Measurements from ENCODE around the gene EIF2D.

Gene EIF2D

DNA sequence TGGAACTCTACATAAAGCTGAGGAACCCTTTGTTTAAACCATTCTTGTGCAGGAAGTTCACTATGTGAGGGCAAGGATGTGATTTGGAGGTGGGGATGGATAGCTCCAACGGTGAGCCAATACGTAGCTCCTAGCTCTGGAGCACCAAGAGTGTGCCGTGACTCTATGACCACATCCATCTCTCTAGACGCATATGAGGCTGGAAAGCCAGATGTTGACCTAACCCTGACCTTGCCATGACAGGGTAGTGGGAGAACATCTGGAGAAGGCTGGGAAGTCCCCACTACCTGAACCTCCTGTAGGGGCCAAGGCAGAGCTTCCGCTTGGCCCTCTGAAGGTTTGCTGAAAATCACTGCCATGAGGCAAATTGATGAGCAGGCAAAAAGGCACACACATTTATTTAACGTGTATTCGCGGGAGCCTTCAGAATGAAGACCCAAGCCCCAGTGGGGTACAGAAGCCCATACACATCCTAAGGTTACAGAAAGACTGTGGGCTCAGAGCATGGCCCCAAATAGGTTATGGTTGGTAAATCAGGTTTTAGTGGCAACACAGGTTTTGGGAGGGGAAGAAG lies 43.4 kb downstream of the EIF2D start:
- no peak for DNase-seq

- no peak for DNase-seq
Observed at GRCh38 chr1:206568256-206568655, 44.0 kb downstream of the EIF2D start.

DNA sequence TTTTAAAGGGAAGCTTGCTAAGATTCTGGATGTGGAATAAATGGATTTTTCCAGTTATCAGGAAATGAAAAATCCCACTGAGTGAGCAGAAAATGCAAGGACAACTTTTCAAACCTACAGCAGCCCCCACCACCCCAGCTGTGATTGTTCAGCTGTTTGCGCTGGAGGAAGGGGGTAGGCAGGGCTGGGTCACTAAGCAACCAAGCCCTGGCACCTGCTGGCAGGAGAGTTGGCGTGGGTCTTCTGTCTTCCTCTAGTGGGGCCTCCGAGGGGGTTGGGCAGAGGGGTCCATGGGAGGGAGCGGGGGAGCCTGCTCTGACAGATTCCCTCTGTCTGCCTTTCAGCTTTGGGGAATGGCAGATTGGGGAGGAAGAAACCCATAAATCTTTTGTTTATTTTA lies 45.3 kb downstream of the EIF2D start:
- DNase-seq, result no peak

DNA sequence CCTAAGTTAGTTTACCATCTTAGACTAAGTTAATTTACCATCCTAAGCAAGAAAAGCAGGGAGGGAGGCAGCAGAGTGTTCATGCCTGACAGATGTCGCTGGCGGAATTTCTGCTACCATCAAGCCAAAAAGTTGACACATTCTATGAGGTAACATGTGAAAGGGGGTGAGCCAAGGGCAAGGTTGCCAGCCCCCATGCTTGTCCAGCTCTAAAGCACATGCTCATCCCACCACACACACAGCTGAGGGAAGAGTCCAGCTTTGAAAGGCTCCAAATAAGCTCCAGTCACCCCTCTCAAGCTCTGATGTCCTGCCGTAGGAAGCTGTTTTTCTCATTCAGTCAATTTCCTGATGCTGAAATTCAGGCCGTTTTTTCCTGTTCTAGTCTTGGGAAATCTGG lies 46.3 kb downstream of the EIF2D start:
- no peak for DNase-seq

DNA sequence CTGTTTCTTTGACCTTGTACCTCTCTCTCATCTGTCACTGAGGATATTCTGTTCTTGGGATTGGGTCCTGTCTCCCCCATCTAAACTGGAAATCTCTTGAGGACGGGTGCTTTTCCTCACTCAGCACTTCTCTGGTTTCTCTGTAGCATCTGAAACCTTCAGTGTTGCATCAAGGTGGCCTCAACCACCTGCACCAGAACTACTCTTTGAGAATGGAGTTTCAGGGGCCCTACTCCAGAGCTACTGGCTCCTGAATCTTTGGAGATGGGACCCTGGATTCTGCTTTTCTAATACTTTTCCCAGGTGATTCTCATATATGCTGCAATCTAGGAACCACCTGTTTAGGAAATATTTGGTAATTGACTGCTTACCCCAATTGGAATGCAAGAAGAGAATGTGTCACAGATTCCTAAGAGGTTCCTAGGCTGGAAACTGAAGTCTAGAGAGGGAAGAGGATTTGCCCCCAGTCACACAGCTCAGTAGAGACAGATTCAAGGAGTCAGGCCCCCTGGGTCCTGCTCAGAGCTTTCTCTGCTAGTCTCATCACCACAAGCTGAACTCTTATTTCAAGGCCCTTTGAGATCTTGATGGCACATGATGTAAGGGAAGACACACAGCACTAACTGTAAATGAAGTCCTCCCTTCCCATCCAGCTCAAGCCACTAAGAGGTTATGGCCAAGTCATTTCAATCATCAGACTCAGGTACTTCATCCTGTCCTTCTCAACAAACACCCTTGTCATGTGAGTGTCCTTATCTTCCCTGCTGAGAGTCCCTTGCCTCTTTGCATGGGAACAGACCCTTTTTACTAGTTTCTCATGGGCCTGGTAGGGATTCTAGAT lies 48.7 kb downstream of the EIF2D start:
- DNase-seq, result no peak

- DNase-seq, result no peak
Observed at GRCh38 chr1:206560007-206560716, 52.1 kb downstream of the EIF2D start.

DNA sequence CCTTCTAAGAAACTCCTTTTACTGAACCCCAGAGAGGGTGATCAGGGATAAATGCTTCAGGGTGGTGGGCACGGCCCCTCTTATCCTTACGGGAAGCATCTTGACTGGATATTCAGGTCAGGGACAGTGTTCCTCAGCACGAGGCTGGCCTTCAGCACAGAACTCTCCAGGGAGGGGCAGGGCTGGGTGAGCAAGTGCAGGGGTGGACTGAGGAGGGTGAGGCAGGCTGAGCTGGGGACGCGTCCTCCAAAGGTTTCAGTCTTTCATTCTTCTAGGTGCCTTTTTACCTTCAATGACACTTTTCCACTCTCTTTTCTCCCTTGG lies 52.6 kb downstream of the EIF2D start:
- DNase-seq, result no peak

DNA sequence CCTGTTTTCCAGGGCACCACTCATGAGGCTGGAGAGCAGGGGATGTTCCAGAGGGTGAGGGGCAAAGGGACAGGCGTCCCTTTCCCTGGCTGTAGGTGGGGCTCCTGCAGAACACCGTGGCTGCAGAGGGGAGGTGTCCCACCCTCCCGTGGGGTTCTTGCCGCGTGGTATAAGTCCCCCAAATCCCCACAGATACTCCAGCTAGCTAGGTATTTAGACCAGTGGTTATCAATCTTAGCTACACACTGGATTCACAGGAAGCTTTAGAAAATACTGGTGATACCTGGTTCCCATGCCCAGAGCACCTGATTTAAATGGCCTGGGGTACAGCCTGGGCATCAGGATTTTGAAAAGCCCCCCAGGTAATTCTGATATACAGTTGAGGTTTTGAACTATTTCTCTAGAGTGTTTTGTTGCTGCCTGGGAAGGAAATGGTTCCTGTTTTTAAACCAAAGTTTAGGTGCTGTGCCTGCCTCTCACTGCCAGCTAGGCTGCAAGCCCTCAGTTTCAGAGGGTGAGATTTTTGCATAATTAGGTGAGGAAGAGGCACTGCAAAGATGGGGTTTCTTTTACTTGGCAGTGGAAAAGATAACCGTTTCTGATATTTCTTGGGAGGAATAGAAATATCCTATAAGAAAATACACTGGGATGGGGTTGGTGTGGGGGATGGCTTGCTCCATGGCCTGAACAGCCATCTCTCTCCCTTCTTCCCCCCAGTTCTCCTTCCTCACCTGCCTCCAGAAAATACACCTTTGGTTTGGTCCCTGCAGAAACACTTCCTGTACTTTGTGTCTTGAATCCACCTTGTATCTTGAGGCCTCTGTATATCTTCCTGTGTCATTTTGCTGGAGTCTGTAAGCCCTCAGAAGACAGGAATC lies 53.2 kb downstream of the EIF2D start:
- no peak for DNase-seq

- peak; percentile 53 for DNase-seq
Observed at GRCh38 chr1:206557636-206558473, 54.4 kb downstream of the EIF2D start.

DNA sequence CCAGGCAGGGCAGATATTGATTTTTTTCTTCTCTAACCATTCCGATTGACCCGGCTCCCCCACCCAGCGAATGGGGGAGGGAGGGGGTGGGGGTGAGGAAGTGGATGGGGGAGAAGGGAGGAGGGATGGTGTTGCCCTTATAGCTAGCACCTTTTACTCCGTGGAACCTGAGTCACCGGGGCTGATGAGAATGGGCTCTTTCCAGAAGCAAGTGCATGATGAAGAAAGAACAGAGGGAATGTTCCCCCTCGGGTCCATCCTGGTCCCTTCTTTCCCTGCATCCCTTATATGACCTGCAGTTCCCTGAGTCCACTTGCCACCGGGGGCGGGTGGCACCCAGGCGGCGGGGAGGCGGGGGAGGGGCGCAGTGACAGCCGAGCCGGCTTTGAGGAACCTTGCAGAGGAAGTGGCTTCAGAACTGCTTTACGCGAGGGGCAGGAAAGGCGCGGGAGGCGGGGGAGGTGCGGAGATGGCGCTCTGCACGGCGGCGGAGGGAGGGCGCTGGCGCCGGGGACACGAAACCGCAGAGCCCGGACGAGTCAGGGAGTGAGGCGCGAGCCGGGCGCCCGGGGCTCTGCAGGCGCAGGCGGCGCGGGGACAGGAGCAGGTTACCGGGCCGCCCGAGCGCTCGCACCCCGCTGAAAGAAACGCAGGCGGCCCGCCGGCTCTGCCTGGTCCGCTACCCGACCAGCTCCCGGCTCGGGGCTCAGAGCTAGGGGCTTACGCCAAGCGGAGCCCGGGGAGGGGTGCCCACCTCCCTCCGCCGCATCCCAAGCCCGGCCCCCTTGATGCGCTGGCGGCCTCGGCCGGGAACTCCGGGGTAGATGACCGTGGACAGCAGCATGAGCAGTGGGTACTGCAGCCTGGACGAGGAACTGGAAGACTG lies 55.3 kb downstream of the EIF2D start:
- peak; percentile 88 for DNase-seq

- DNase-seq, result no peak
Observed at GRCh38 chr1:206556047-206556749, 56.1 kb downstream of the EIF2D start.

GRCh38 chr1:206555473-206555935 lies 56.8 kb downstream of the EIF2D start:
- peak; percentile 62 for DNase-seq

DNA sequence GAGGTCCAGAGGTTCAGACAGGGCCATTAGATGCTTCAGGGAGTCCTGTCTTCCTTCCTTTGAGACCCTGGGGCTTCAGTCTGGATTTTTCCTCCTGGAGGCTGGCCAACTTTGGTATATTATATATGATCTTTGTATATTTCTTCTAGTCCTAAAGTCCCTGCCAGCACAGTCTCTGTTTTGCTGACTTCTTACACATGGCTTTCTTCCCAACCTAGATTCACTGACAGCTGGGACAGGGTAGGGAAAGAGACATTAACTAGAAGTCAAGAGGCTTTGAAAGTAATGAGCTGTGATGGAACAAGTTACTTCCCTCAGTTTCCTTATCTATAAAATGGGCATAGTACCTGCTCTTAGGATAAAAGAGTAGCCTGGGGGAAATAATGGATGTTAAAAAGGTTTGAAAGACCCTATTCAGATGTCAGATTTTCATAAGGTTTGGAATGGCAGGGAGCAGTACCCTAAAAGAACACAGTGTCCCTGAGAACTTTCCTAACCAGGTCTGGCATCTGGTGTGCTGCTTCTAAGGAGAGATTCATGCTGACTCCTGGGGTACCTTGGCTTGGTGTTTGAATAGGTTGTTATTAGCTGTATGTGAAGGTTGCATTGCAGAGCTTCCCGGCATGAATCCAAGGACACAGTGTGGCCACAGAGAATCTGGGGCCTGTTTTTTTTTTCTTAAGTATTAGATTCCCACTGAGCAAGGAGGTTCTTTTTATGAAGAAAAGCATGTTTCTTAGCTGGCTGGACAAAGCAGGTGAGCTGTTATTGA lies 57.4 kb downstream of the EIF2D start:
- DNase-seq, result no peak

DNA sequence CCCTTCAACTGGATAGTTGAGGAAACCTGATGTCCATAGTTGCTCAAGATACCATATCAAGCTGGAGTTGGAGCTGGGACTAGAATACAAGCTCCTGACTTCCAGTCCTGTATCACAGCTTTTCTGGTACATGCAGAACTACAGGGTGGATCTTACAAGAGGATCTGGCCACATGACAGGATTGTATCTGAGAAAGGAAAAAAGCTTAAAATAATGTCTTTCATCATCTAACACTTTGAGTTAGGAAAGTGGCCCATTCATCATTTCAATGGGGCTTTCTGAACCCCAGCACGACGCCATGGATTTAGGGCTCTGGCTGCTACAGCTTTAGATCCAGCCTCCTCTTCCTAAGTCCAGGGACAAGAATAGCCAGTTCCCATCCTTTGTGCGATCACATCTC lies 58.1 kb downstream of the EIF2D start:
- no peak for DNase-seq

GRCh38 chr1:206551986-206552326 lies 60.3 kb downstream of the EIF2D start:
- DNase-seq, result peak; percentile 90

- DNase-seq, result no peak
Observed at GRCh38 chr1:206551296-206551985, 60.8 kb downstream of the EIF2D start.

- DNase-seq, result no peak
Observed at GRCh38 chr1:206550446-206550845, 61.8 kb downstream of the EIF2D start.

GRCh38 chr1:206547104-206547503 lies 65.2 kb downstream of the EIF2D start:
- no peak for DNase-seq

- DNase-seq, result no peak
Observed at GRCh38 chr1:206545351-206545750, 66.9 kb downstream of the EIF2D start.
